Measurements from ENCODE around the gene DVL1. TPM values are rescaled to one million over a fixed set of nuclear protein-coding genes. Genes with fewer than 3 reads are reported as not detected.

Gene DVL1
- total RNA-seq, 3 donors from 2014 or later (not counting 1 experiment from before 2014, with no cell fraction given): 33.8 to 41.9 (median 35.6) TPM

DNA sequence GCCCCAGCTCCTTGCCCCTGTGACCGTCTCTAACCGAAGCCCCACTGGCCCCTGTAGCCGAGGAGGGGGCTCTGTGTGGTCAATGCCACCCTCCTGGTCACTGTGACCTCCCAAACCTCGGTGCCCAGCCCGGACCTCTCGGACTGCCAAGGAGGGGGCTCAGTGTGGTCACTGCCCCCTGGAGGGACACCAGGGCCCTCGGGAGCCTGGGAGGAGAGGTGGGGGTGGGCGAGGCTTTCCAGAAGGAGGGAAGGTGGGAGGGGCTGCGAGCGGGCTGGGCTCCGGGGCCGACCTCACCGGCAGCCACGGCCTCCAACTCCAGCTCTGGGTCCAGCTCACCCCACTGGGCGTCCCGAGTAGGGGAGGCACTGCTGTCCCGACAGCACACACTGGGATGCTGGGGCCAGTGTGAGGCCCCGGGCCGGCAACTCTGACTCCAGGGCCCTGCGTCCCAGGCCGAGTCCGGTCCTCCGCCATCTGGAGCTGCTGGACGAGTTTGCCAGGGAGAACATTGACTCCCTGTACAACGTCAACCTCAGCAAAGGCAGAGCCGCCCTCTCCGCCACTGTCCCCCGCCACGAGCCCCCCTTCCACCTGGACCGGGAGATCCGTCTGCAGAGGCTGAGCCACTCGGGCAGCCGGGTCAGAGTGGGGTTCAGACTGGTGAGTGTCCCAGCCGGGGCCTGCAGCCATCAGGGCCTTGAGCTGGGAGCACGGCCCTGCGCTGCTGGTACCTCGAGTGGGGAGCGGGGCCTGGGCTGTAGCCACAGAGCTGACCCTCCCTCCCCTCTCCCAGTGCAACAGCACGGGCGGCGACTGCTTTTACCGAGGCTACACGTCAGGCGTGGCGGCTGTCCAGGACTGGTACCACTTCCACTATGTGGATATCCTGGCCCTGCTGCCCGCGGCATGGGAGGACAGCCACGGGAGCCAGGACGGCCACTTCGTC, 62.6 kb downstream of the DVL1 start:
- no peak overlapping the region for H3K27ac Mint-ChIP-seq
- no peak overlapping the region for H3K27ac ChIP-seq (ENCODE audit: low read length)
- intact Hi-C loops (cut with micrococcal nuclease): no loop called here

DNA sequence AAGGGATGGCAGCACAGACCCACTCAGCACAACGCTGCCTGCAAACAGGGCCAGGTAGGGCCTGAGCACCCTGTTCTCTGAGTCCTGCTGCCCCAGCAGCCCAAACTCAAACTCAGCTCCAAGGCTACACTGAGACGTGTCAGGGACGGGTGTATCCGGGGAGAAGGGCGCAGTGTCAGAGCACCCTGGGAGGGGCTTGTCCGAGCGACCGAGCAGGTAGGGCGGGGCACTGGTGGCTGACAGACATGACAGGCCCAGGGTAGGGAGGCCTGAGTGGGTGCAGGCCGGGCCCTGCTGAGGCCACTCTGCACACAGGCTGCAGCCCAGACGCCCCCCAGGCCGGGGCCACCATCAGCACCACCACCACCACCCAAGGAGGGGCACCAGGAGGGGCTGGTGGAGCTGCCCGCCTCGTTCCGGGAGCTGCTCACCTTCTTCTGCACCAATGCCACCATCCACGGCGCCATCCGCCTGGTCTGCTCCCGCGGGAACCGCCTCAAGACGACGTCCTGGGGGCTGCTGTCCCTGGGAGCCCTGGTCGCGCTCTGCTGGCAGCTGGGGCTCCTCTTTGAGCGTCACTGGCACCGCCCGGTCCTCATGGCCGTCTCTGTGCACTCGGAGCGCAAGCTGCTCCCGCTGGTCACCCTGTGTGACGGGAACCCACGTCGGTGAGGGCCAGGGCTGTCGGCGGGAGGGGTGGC, 63.5 kb downstream of the DVL1 start:
- H3K36me3 Mint-ChIP-seq: no peaks in the 10 kb centered on the region
- 78% methylated on average over 36 of the region's 37 CpGs for WGBS (ENCODE audit: insufficient coverage)
- H3K36me3 ChIP-seq (ENCODE audit: control insufficient read depth, insufficient read depth, low read length): no peaks in the 10 kb centered on the region
- ATAC-seq (no peak), DNase-seq (no peak)
- intact Hi-C loops (cut with micrococcal nuclease): no loop called here
- peaks cover 0 to 5% of the 10 kb centered on the region in 2 donors for H3K4me1 Mint-ChIP-seq
- H3K9me3 Mint-ChIP-seq: no peaks in the 10 kb centered on the region
- no peaks in the 10 kb centered on the region for H3K9me3 ChIP-seq (ENCODE audit: control insufficient read depth, insufficient read depth, low read length)
- no peak overlapping the region for H3K4me3 ChIP-seq (ENCODE audit: low read length)
- H3K4me1 ChIP-seq (ENCODE audit: control insufficient read depth, insufficient read depth, low read length): peaks cover 3% of the 10 kb centered on the region
- H3K4me3 Mint-ChIP-seq: no peak overlapping the region
- H3K27ac Mint-ChIP-seq: no peak overlapping the region
- no peak overlapping the region for H3K27ac ChIP-seq (ENCODE audit: low read length)
- peaks cover 0 to 3% of the 10 kb centered on the region in 2 donors for H3K27me3 Mint-ChIP-seq (ENCODE audit: low read depth in 2 of 2)
- no peaks in the 10 kb centered on the region for H3K27me3 ChIP-seq (ENCODE audit: control insufficient read depth, insufficient read depth, low read length)
- TF ChIP-seq, protein P1, sequence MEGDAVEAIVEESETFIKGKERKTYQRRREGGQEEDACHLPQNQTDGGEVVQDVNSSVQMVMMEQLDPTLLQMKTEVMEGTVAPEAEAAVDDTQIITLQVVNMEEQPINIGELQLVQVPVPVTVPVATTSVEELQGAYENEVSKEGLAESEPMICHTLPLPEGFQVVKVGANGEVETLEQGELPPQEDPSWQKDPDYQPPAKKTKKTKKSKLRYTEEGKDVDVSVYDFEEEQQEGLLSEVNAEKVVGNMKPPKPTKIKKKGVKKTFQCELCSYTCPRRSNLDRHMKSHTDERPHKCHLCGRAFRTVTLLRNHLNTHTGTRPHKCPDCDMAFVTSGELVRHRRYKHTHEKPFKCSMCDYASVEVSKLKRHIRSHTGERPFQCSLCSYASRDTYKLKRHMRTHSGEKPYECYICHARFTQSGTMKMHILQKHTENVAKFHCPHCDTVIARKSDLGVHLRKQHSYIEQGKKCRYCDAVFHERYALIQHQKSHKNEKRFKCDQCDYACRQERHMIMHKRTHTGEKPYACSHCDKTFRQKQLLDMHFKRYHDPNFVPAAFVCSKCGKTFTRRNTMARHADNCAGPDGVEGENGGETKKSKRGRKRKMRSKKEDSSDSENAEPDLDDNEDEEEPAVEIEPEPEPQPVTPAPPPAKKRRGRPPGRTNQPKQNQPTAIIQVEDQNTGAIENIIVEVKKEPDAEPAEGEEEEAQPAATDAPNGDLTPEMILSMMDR (IDR thresholded peaks at IDR 0.05): no peak

More for the DNA sequence above, 62.6 kb downstream of the DVL1 start:
- Histone ChIP-seq H3K27me3 (ENCODE audit: control insufficient read depth, insufficient read depth, low read length) (no peaks in the 10 kb centered on the region), H3K4me1 (ENCODE audit: control insufficient read depth, insufficient read depth, low read length) (peaks cover 3% of the 10 kb centered on the region), H3K9me3 (ENCODE audit: control insufficient read depth, insufficient read depth, low read length) (no peaks in the 10 kb centered on the region), H3K4me3 (ENCODE audit: low read length) (no peak overlapping the region), H3K36me3 (ENCODE audit: control insufficient read depth, insufficient read depth, low read length) (no peaks in the 10 kb centered on the region)
- H3K27me3 Mint-ChIP-seq (ENCODE audit: low read depth in 2 of 2): peaks cover 0 to 3% of the 10 kb centered on the region in 2 donors
- ATAC-seq (no peak), DNase-seq (no peak)
- peaks cover 0 to 5% of the 10 kb centered on the region in 2 donors for H3K4me1 Mint-ChIP-seq
- H3K4me3 Mint-ChIP-seq: no peak overlapping the region
- no peaks in the 10 kb centered on the region for H3K36me3 Mint-ChIP-seq
- WGBS (ENCODE audit: insufficient coverage): 74% methylated on average over 49 of the region's 50 CpGs
- TF ChIP-seq, protein P1 (IDR thresholded peaks at IDR 0.05): no peak
- H3K9me3 Mint-ChIP-seq: no peaks in the 10 kb centered on the region

Other genes starting within 250 kb of the DVL1 start
- 10 to 100 TPM; 19.6 to 25.1 (median 21.5) TPM for gene C1orf159, start 233.3 kb downstream of the DVL1 start, total RNA-seq
- gene TTLL10, start 175.5 kb downstream of the DVL1 start, total RNA-seq: 1 to 10 TPM in 2 of 3 donors, under 1 TPM in 1; 0.23 to 1.7 (median 1.7) TPM
- 10 to 100 TPM; 40.3 to 81.9 (median 54.7) TPM for gene TNFRSF18, start 142.8 kb downstream of the DVL1 start, total RNA-seq
- gene TNFRSF4, start 135.3 kb downstream of the DVL1 start, total RNA-seq: 10 to 100 TPM; 14.3 to 26.5 (median 15.7) TPM
- gene SDF4, start 117.4 kb downstream of the DVL1 start, total RNA-seq: 100 to 1,000 TPM; 176 to 211 (median 184) TPM
- 10 to 100 TPM; 13.7 to 16.5 (median 16.3) TPM for gene B3GALT6, start 117.2 kb downstream of the DVL1 start, total RNA-seq
- gene C1QTNF12, start 102.7 kb downstream of the DVL1 start, total RNA-seq: 1 to 10 TPM; 2.6 to 4.1 (median 4.1) TPM
- gene UBE2J2, start 75.6 kb downstream of the DVL1 start, total RNA-seq: 10 to 100 TPM; 66.0 to 84.2 (median 78.1) TPM
- gene SCNN1D, start 69.0 kb downstream of the DVL1 start, total RNA-seq: 10 to 100 TPM in 1 of 3 donors, 1 to 10 TPM in 2; 6.9 to 13.1 (median 9.4) TPM
- gene ACAP3, start 41.5 kb downstream of the DVL1 start, total RNA-seq: 10 to 100 TPM; 56.1 to 59.7 (median 59.0) TPM
- 10 to 100 TPM; 11.1 to 13.0 (median 12.9) TPM for gene PUSL1, start 40.8 kb downstream of the DVL1 start, total RNA-seq
- gene INTS11, start 24.8 kb downstream of the DVL1 start, total RNA-seq: 100 to 1,000 TPM; 150 to 189 (median 181) TPM
- gene CPTP, start 24.6 kb downstream of the DVL1 start, total RNA-seq: 10 to 100 TPM in 2 of 3 donors, 1 to 10 TPM in 1; 8.0 to 14.6 (median 12.3) TPM
- gene TAS1R3, start 18.1 kb downstream of the DVL1 start, total RNA-seq: 1 to 10 TPM in 2 of 3 donors, under 1 TPM in 1; 0.66 to 1.4 (median 1.3) TPM
- gene MXRA8, start 9.1 kb upstream of the DVL1 start, total RNA-seq: under 1 TPM in 1 of 3 donors, not detected in 2; 0.26 TPM
- 10 to 100 TPM; 60.0 to 76.3 (median 64.6) TPM for gene AURKAIP1, start 25.8 kb upstream of the DVL1 start, total RNA-seq
- 100 to 1,000 TPM; 253 to 281 (median 274) TPM for gene CCNL2, start 49.9 kb upstream of the DVL1 start, total RNA-seq
- gene MRPL20, start 57.9 kb upstream of the DVL1 start, total RNA-seq: 100 to 1,000 TPM in 1 of 3 donors, 10 to 100 TPM in 2; 90.9 to 111 (median 92.7) TPM
- gene ANKRD65, start 71.9 kb upstream of the DVL1 start, total RNA-seq: not detected
- not detected for gene VWA1, start 86.3 kb upstream of the DVL1 start, total RNA-seq
- gene ATAD3C, start 100.3 kb upstream of the DVL1 start, total RNA-seq: 1 to 10 TPM in 2 of 3 donors, under 1 TPM in 1; 0.13 to 2.2 (median 1.5) TPM
- gene ATAD3B, start 122.3 kb upstream of the DVL1 start, total RNA-seq: 10 to 100 TPM; 31.9 to 52.4 (median 42.9) TPM
- gene ATAD3A, start 162.7 kb upstream of the DVL1 start, total RNA-seq: 10 to 100 TPM; 17.3 to 37.3 (median 22.2) TPM
- gene TMEM240, start 191.2 kb upstream of the DVL1 start, total RNA-seq: under 1 TPM; 0.35 to 1.00 (median 0.83) TPM
- 100 to 1,000 TPM in 1 of 3 donors, 10 to 100 TPM in 2; 87.5 to 107 (median 93.9) TPM for gene SSU72, start 225.4 kb upstream of the DVL1 start, total RNA-seq

All from natural killer cell (primary cell).